PFSK-1 (cell line): ENCODE measurements around the gene NAV2.

Experiments used
- POLR2AphosphoS5 ChIP-seq: IDR thresholded peaks from 2 replicates; pipeline ENCODE4 v1.6.1; 2012; ENCODE audit warnings: low read depth, mild to moderate bottlenecking, control low read depth, low read length, moderate library complexity
- SIN3A ChIP-seq: IDR thresholded peaks from 2 replicates; pipeline ENCODE4 v1.6.1; 2012; ENCODE audit warnings: mild to moderate bottlenecking, low read length, moderate library complexity, borderline replicate concordance; ENCODE audit not compliant: insufficient read depth
- TF ChIP-seq, protein P1 (sequence below), 2 experiments: IDR thresholded peaks; 2 replicates each; pipeline versions ENCODE4 v1.6.1 to v1.8.0; 2011 to 2012; ENCODE audit warnings: low read depth in 2 of 2, low read length in 2 of 2, control low read depth in 1 of 2, inconsistent platforms in 1 of 2, mild to moderate bottlenecking in 1 of 2, moderate library complexity in 1 of 2; ENCODE audit not compliant: insufficient read depth in 1 of 2

- no peak for TF ChIP-seq POLR2AphosphoS5
- TF ChIP-seq SIN3A: no peak
- TF ChIP-seq, protein P1, sequence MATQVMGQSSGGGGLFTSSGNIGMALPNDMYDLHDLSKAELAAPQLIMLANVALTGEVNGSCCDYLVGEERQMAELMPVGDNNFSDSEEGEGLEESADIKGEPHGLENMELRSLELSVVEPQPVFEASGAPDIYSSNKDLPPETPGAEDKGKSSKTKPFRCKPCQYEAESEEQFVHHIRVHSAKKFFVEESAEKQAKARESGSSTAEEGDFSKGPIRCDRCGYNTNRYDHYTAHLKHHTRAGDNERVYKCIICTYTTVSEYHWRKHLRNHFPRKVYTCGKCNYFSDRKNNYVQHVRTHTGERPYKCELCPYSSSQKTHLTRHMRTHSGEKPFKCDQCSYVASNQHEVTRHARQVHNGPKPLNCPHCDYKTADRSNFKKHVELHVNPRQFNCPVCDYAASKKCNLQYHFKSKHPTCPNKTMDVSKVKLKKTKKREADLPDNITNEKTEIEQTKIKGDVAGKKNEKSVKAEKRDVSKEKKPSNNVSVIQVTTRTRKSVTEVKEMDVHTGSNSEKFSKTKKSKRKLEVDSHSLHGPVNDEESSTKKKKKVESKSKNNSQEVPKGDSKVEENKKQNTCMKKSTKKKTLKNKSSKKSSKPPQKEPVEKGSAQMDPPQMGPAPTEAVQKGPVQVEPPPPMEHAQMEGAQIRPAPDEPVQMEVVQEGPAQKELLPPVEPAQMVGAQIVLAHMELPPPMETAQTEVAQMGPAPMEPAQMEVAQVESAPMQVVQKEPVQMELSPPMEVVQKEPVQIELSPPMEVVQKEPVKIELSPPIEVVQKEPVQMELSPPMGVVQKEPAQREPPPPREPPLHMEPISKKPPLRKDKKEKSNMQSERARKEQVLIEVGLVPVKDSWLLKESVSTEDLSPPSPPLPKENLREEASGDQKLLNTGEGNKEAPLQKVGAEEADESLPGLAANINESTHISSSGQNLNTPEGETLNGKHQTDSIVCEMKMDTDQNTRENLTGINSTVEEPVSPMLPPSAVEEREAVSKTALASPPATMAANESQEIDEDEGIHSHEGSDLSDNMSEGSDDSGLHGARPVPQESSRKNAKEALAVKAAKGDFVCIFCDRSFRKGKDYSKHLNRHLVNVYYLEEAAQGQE (IDR thresholded peaks at IDR 0.05; ENCODE audit: insufficient read depth in 1 of 2, low read depth in 2 of 2, low read length in 2 of 2): no peak
These were observed 108.8 kb downstream of the NAV2 start for GRCh38 chr11:19821412-19821875.
